ENCODE results near the gene SP2. TPM values are rescaled to one million over a fixed set of nuclear protein-coding genes. Genes with fewer than 3 reads are reported as not detected.

Gene SP2
- total RNA-seq, 1 donor from 2014 or later: 1.6 TPM

GRCh38 chr17:47978324-47978723 is 82.3 kb downstream of the SP2 start:
- Histone ChIP-seq H3K36me3 (no peaks in the 10 kb centered on the region), H3K4me3 (no peak overlapping the region), H3K9ac (no peak overlapping the region), H3K9me3 (ENCODE audit: low read depth) (no peaks in the 10 kb centered on the region), H3K79me2 (ENCODE audit: low read depth) (no peaks in the 10 kb centered on the region), H4K20me1 (ENCODE audit: low read depth) (no peaks in the 10 kb centered on the region), H2AFZ (replicated peaks) (no peak overlapping the region), H3K27me3 (no peaks in the 10 kb centered on the region), H3K4me1 (peaks cover 5% of the 10 kb centered on the region), H3K4me2 (no peak overlapping the region), H3F3A (ENCODE audit: low read depth) (no peaks in the 10 kb centered on the region), H3K27ac (no peak overlapping the region)
- H3K4me3 Mint-ChIP-seq: peak overlapping the region; percentile 30
- DNase-seq (ENCODE audit: low spot score): peak; percentile 91
- no peak overlapping the region for H3K27ac Mint-ChIP-seq
- H3K27me3 Mint-ChIP-seq (ENCODE audit: insufficient read depth, low read depth): peaks cover 9% of the 10 kb centered on the region
- TF ChIP-seq EZH2phosphoT487 (IDR thresholded peaks at IDR 0.05): no peak
- peak; percentile 89 for TF ChIP-seq CTCF (IDR thresholded peaks at IDR 0.05)
- H3K4me1 Mint-ChIP-seq: peaks cover 26% of the 10 kb centered on the region
- no peaks in the 10 kb centered on the region for H3K9me3 Mint-ChIP-seq
- H3K36me3 Mint-ChIP-seq: peaks cover 47% of the 10 kb centered on the region

Other genes starting within 250 kb of the SP2 start
- 454 and 543 TPM in 2 replicates for gene KPNB1, start 246.3 kb upstream of the SP2 start, total RNA-seq (ENCODE audit: low replicate concordance)
- gene TBKBP1, start 202.1 kb upstream of the SP2 start, total RNA-seq (ENCODE audit: low replicate concordance): 3.0 and 21.6 TPM in 2 replicates
- gene TBX21, start 163.0 kb upstream of the SP2 start, total RNA-seq (ENCODE audit: low replicate concordance): 0.12 TPM in 1 of 2 replicates, not detected in the other
- 5.1 and 10.8 TPM in 2 replicates for gene OSBPL7, start 74.4 kb upstream of the SP2 start, total RNA-seq (ENCODE audit: low replicate concordance)
- gene MRPL10, start 64.7 kb upstream of the SP2 start, total RNA-seq (ENCODE audit: low replicate concordance): 48.2 and 63.3 TPM in 2 replicates
- gene LRRC46, start 64.6 kb upstream of the SP2 start, total RNA-seq (ENCODE audit: low replicate concordance): 0.06 and 0.12 TPM in 2 replicates
- gene SCRN2, start 55.0 kb upstream of the SP2 start, total RNA-seq (ENCODE audit: low replicate concordance): 29.8 and 61.3 TPM in 2 replicates
- 0.04 and 0.65 TPM in 2 replicates for gene SP6, start 45.1 kb upstream of the SP2 start, total RNA-seq (ENCODE audit: low replicate concordance)
- gene PNPO, start 45.3 kb downstream of the SP2 start, total RNA-seq (ENCODE audit: low replicate concordance): 8.0 and 9.1 TPM in 2 replicates
- gene PRR15L, start 61.6 kb downstream of the SP2 start, total RNA-seq (ENCODE audit: low replicate concordance): not detected in 2 replicates
- gene CDK5RAP3, start 74.9 kb downstream of the SP2 start, total RNA-seq (ENCODE audit: low replicate concordance): 104 and 168 TPM in 2 replicates
- 0.30 and 0.74 TPM in 2 replicates for gene COPZ2, start 141.6 kb downstream of the SP2 start, total RNA-seq (ENCODE audit: low replicate concordance)
- gene NFE2L1, start 152.1 kb downstream of the SP2 start, total RNA-seq (ENCODE audit: low replicate concordance): 73.4 and 104 TPM in 2 replicates
- gene CBX1, start 205.2 kb downstream of the SP2 start, total RNA-seq (ENCODE audit: low replicate concordance): 206 and 208 TPM in 2 replicates
- 23.4 and 26.2 TPM in 2 replicates for gene SNX11, start 211.5 kb downstream of the SP2 start, total RNA-seq (ENCODE audit: low replicate concordance)

All from neural progenitor cell (in vitro differentiated cells).